GM12801 (cell line): ENCODE results near the gene TMEM269.

Experiments
- TF ChIP-seq, protein P1 (sequence below): IDR thresholded peaks from one replicate; pipeline ENCODE4 v1.5.1; 2011; ENCODE audit warnings: control low read depth; ENCODE audit not compliant: insufficient read length; ENCODE audit errors: extremely low read depth

TMEM269 gene

DNA sequence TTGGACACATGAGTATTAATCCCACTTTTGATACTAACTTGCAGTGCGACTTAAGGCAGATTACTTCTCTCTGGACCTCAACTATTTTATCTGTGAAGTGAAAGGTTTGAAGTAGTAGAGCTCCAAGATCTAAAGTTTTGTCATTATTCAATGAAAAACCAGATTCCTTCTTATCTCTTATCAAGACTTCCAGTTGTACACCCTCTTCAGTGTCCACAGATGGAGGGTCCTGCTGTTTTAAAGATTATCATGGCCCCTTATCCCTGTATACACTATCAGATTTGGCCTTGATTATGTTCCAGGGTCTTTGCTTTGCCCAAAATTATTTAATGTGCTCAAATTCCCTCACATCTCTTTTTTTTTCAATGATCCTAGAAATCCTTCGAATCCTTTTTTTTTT lies 16.6 kb upstream of the TMEM269 start:
- TF ChIP-seq, protein P1, sequence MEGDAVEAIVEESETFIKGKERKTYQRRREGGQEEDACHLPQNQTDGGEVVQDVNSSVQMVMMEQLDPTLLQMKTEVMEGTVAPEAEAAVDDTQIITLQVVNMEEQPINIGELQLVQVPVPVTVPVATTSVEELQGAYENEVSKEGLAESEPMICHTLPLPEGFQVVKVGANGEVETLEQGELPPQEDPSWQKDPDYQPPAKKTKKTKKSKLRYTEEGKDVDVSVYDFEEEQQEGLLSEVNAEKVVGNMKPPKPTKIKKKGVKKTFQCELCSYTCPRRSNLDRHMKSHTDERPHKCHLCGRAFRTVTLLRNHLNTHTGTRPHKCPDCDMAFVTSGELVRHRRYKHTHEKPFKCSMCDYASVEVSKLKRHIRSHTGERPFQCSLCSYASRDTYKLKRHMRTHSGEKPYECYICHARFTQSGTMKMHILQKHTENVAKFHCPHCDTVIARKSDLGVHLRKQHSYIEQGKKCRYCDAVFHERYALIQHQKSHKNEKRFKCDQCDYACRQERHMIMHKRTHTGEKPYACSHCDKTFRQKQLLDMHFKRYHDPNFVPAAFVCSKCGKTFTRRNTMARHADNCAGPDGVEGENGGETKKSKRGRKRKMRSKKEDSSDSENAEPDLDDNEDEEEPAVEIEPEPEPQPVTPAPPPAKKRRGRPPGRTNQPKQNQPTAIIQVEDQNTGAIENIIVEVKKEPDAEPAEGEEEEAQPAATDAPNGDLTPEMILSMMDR, result no peak

DNA sequence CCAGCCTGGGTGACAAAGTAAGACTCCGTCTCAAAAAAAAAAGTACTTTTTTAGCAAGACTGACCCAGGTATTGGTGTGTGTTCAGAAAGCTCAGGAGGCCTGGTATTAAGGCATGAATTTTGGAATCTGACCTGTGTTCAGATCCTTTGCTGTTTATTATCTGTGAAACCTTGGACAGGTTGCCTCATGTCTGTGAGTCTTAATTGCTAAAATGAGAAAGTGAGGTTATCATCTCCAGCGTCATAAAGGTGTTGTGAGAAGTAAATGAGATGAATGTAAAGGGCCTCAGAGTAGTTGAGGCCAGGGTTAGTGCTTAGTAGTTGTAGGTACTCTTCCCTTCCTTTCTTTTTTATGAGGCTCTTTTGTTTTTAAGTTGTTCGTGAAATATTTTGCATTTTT lies 15.0 kb upstream of the TMEM269 start:
- TF ChIP-seq, protein P1, result no peak

- TF ChIP-seq, protein P1, result no peak
Measured at GRCh38 chr1:42773420-42773819, 11.4 kb upstream of the TMEM269 start.

DNA sequence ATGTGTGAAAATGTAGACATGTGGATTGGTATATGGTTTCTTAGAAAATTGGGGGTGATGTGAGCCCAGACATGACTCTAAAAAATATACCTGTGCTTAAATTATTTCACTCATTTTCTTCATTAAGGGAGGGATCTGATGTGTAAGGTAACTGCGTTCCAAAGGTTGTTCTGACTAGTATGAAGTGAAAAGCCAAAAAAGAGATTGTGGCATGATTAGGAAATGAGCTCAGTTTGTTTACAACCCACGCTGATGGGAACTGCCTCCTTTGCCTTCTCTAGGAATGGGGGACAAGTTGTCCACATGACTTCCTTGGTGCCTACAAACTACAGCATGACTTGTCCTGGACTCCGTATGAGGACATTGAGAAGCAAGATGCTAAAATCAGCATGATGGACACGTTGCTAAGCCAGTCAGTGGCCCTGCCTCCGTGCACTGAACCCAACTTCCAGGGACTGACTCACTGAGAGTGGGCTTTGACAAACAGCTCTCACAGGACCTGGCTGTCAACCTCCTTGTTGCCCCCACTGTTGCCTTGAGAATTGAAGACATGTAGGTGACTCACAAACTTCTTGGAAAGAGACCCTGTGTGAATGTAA lies 9.8 kb upstream of the TMEM269 start:
- TF ChIP-seq, protein P1, result no peak

DNA sequence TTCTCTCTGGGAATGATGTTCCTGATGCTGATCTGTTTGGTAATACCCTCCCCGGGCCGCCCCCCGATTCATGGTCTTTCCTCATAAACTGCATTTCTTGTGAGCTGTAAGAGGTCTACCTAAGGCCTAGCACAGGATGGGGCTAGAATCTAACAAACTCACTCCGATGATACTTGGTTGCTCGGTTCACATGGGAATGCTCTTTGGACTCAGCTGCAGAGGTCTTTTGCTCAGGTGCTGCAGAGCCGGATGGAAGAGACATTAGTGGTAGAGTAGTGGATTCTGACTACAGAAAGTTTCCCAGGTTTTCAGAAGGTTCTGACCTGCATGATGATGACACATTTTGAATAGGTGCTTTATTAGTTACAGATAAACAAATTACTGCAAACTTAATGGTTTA lies 8.3 kb upstream of the TMEM269 start:
- TF ChIP-seq, protein P1, result no peak

GRCh38 chr1:42777852-42778251 lies 6.9 kb upstream of the TMEM269 start:
- TF ChIP-seq, protein P1, result no peak

GRCh38 chr1:42779725-42780124 lies 5.1 kb upstream of the TMEM269 start:
- TF ChIP-seq, protein P1, result no peak

DNA sequence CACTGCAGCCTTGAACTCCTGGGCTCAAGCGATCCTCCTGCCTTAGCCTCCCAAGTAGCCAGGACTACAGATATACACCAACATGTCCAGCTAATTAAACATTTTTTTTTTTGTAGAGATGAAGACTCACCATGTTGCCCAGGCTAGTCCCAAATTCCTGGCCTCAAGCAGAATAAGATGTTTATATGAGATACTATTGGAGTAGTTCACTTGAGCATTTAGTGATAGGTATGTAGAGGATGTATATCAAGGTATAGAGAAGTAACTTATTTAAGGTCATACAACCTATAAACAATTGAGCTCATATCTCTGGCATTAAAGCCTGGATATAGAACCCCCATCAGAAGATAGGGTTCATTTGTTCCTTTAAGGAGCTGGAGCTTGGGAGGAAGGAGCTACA lies 4.6 kb upstream of the TMEM269 start:
- TF ChIP-seq, protein P1, result no peak
